ENCODE measurements around the gene SOCS2. TPM values are rescaled to one million over a fixed set of nuclear protein-coding genes. Genes with fewer than 3 reads are reported as not detected.

SOCS2 gene
- total and polyA plus RNA-seq, 10 of the 15 experiments (the other 5 are each of a cell fraction or from before 2014, with no cell fraction given) = 2.6 to 12.0 (median 7.2) TPM

GRCh38 chr12:93626160-93626559 is 53.7 kb downstream of the SOCS2 start:
- ChIA-PET RAD21 (ENCODE audit: unreplicated experiment) (no interaction called here), POLR2A (no interaction called here), CTCF (no interaction called here), SMC1A (ENCODE audit: uncharacterized antibody, unreplicated experiment) (no interaction called here)
- intact Hi-C loops (cut with micrococcal nuclease; ENCODE audit: unreplicated experiment) (no loop called here), in situ Hi-C loops (cut with MboI) (no loop called here)
- H3K4me2 ChIP-seq (ENCODE audit: control insufficient read depth, insufficient read depth) = no peak overlapping the region
- no peak for ATAC-seq
- WGBS (ENCODE audit: insufficient coverage, insufficient replicate concordance, low lambda C conversion rate, missing lambda C conversion rate) = 42% methylated on average over 4 of the region's 4 CpGs
- FAIRE-seq = no peak
- H4K20me1 ChIP-seq (ENCODE audit: control insufficient read depth, insufficient read depth) = no peaks in the 10 kb centered on the region
- no peak for DNase-seq (ENCODE audit: low read depth, low spot score)
- H3K79me2 ChIP-seq (ENCODE audit: control insufficient read depth, insufficient read depth, low read length) = no peaks in the 10 kb centered on the region
- H3K4me3 ChIP-seq = no peak overlapping the region
- TF ChIP-seq FOXK2 (IDR thresholded peaks at IDR 0.05) (no peak), SIN3A (IDR thresholded peaks at IDR 0.05; ENCODE audit: low read depth, low read length) (no peak), NRF1 (conservative IDR thresholded peaks at IDR 0.05; ENCODE audit: low read depth, low read length) (no peak), TAF1 (IDR thresholded peaks at IDR 0.05; ENCODE audit: borderline replicate concordance, low read depth, low read length) (no peak), STAT3 (IDR thresholded peaks at IDR 0.05; ENCODE audit: low read depth, low read length) (no peak)
- BruUV-seq (replicated peaks) = no TSS peak
- H3K27me3 ChIP-seq (replicated peaks in 1 of 2; ENCODE audit: control insufficient read depth in 2 of 2, insufficient read depth in 2 of 2, low read length in 1 of 2) = no peaks in the 10 kb centered on the region
- H3K4me1 ChIP-seq (ENCODE audit: control insufficient read depth, insufficient read depth, low read length) = no peaks in the 10 kb centered on the region
- H2AFZ ChIP-seq (ENCODE audit: control insufficient read depth, low read depth, low read length) = no peak overlapping the region
- H3K27ac ChIP-seq (ENCODE audit: control insufficient read depth, insufficient read depth) = no peak overlapping the region
- H3K9ac ChIP-seq (ENCODE audit: control insufficient read depth, insufficient read depth, low read length) = no peak overlapping the region
- H3K36me3 ChIP-seq (ENCODE audit: control insufficient read depth in 2 of 2, insufficient read depth in 2 of 2, low read length in 1 of 2) = no peaks in the 10 kb centered on the region
- peaks cover 2% of the 10 kb centered on the region; the same call in 1 of the 3 replicates for H3K9me3 ChIP-seq (replicated peaks; ENCODE audit: control insufficient read depth, insufficient read depth, low read length)

Other genes starting within 250 kb of the SOCS2 start
- gene NUDT4, start 194.8 kb upstream of the SOCS2 start, total RNA-seq (2014; rRNA removed) = 70.4 and 77.0 TPM in 2 replicates
- gene NUDT4, start 194.8 kb upstream of the SOCS2 start, total RNA-seq (2014; rRNA removed; fragmentation: Illumina TruSeq; extraction: Trizol) = 89.9 and 91.6 TPM in 2 replicates
- 81.1 and 82.9 TPM in 2 replicates for gene NUDT4, start 194.8 kb upstream of the SOCS2 start, total RNA-seq (2021)
- 61.8 and 103 TPM in 2 replicates for gene NUDT4, start 194.8 kb upstream of the SOCS2 start, polyA plus RNA-seq (2011; rRNA removed)
- 84.0 and 110 TPM in 2 replicates for gene NUDT4, start 194.8 kb upstream of the SOCS2 start, polyA plus RNA-seq (2014; fragmentation: Illumina TruSeq; extraction: Trizol)
- gene NUDT4, start 194.8 kb upstream of the SOCS2 start, polyA plus RNA-seq (2014; fragmentation: Nextera tagmentation; extraction: Ambion mirVana) = 10 to 100 TPM; 26.6 to 36.6 TPM
- gene NUDT4, start 194.8 kb upstream of the SOCS2 start, polyA plus RNA-seq (2014; rRNA removed) = 53.3 and 56.8 TPM in 2 replicates
- gene NUDT4, start 194.8 kb upstream of the SOCS2 start, polyA plus RNA-seq (2016; fragmentation: Nextera tagmentation; extraction: Ambion mirVana) = 10 to 100 TPM; 27.0 to 64.4 TPM
- gene UBE2N, start 130.7 kb upstream of the SOCS2 start, total RNA-seq (2014; rRNA removed) = 316 and 345 TPM in 2 replicates
- 301 and 306 TPM in 2 replicates for gene UBE2N, start 130.7 kb upstream of the SOCS2 start, total RNA-seq (2014; rRNA removed; fragmentation: Illumina TruSeq; extraction: Trizol)
- gene UBE2N, start 130.7 kb upstream of the SOCS2 start, total RNA-seq (2021) = 242 and 243 TPM in 2 replicates
- 312 and 365 TPM in 2 replicates for gene UBE2N, start 130.7 kb upstream of the SOCS2 start, polyA plus RNA-seq (2011; rRNA removed)
- 394 and 481 TPM in 2 replicates for gene UBE2N, start 130.7 kb upstream of the SOCS2 start, polyA plus RNA-seq (2014; fragmentation: Illumina TruSeq; extraction: Trizol)
- 100 to 1,000 TPM; 699 to 945 TPM for gene UBE2N, start 130.7 kb upstream of the SOCS2 start, polyA plus RNA-seq (2014; fragmentation: Nextera tagmentation; extraction: Ambion mirVana)
- 492 and 503 TPM in 2 replicates for gene UBE2N, start 130.7 kb upstream of the SOCS2 start, polyA plus RNA-seq (2014; rRNA removed)
- 100 to 1,000 TPM; 522 to 545 TPM for gene UBE2N, start 130.7 kb upstream of the SOCS2 start, polyA plus RNA-seq (2016; fragmentation: Nextera tagmentation; extraction: Ambion mirVana)
- gene MRPL42, start 105.2 kb upstream of the SOCS2 start, total RNA-seq (2014; rRNA removed) = 65.1 and 84.1 TPM in 2 replicates
- 78.1 and 82.3 TPM in 2 replicates for gene MRPL42, start 105.2 kb upstream of the SOCS2 start, total RNA-seq (2014; rRNA removed; fragmentation: Illumina TruSeq; extraction: Trizol)
- gene MRPL42, start 105.2 kb upstream of the SOCS2 start, total RNA-seq (2021) = 77.9 and 81.0 TPM in 2 replicates
- gene MRPL42, start 105.2 kb upstream of the SOCS2 start, polyA plus RNA-seq (2011; rRNA removed) = 132 and 211 TPM in 2 replicates
- gene MRPL42, start 105.2 kb upstream of the SOCS2 start, polyA plus RNA-seq (2014; fragmentation: Illumina TruSeq; extraction: Trizol) = 120 and 147 TPM in 2 replicates
- gene MRPL42, start 105.2 kb upstream of the SOCS2 start, polyA plus RNA-seq (2014; fragmentation: Nextera tagmentation; extraction: Ambion mirVana) = 100 to 1,000 TPM; 281 to 427 TPM
- gene MRPL42, start 105.2 kb upstream of the SOCS2 start, polyA plus RNA-seq (2014; rRNA removed) = 55.0 and 87.6 TPM in 2 replicates
- 100 to 1,000 TPM; 174 to 181 TPM for gene MRPL42, start 105.2 kb upstream of the SOCS2 start, polyA plus RNA-seq (2016; fragmentation: Nextera tagmentation; extraction: Ambion mirVana)
- 9.3 and 13.6 TPM in 2 replicates for gene CRADD, start 104.7 kb downstream of the SOCS2 start, total RNA-seq (2014; rRNA removed)
- 8.2 and 8.6 TPM in 2 replicates for gene CRADD, start 104.7 kb downstream of the SOCS2 start, total RNA-seq (2014; rRNA removed; fragmentation: Illumina TruSeq; extraction: Trizol)
- 8.4 and 8.8 TPM in 2 replicates for gene CRADD, start 104.7 kb downstream of the SOCS2 start, total RNA-seq (2021)
- gene CRADD, start 104.7 kb downstream of the SOCS2 start, polyA plus RNA-seq (2011; rRNA removed) = 15.5 and 16.0 TPM in 2 replicates
- gene CRADD, start 104.7 kb downstream of the SOCS2 start, polyA plus RNA-seq (2014; fragmentation: Illumina TruSeq; extraction: Trizol) = 11.4 and 12.7 TPM in 2 replicates
- 1 to 10 TPM; 7.6 to 8.8 TPM for gene CRADD, start 104.7 kb downstream of the SOCS2 start, polyA plus RNA-seq (2014; fragmentation: Nextera tagmentation; extraction: Ambion mirVana)
- 10.5 and 12.2 TPM in 2 replicates for gene CRADD, start 104.7 kb downstream of the SOCS2 start, polyA plus RNA-seq (2014; rRNA removed)
- gene CRADD, start 104.7 kb downstream of the SOCS2 start, polyA plus RNA-seq (2016; fragmentation: Nextera tagmentation; extraction: Ambion mirVana) = 10 to 100 TPM; 12.0 to 13.2 TPM

Measured in GM12878 (cell line).